Activated naive CD8-positive, alpha-beta T cell treated with anti-CD3 and anti-CD28 coated beads for 36 hours (primary cell): Measurements from ENCODE around the gene FMO3. TPM values are rescaled to one million over a fixed set of nuclear protein-coding genes. Genes with fewer than 3 reads are reported as not detected.

Experiments used
- DNase-seq: peaks from one replicate; pipeline ENCODE4 v3.0.0; 2021
- H3K27ac Mint-ChIP-seq: one replicate; pipeline ENCODE4 v1.8.0; 2022; ENCODE audit warnings: mild to moderate bottlenecking, moderate library complexity, mixed read lengths
- H3K27me3 Mint-ChIP-seq: one replicate; pipeline ENCODE4 v1.8.0; 2022; ENCODE audit warnings: mild to moderate bottlenecking, mixed read lengths
- H3K36me3 Mint-ChIP-seq: one replicate; pipeline ENCODE4 v1.8.0; 2021; ENCODE audit warnings: mild to moderate bottlenecking, mixed read lengths
- H3K4me1 Mint-ChIP-seq: one replicate; pipeline ENCODE4 v1.8.0; 2021; ENCODE audit warnings: mixed read lengths
- H3K4me3 Mint-ChIP-seq: one replicate; pipeline ENCODE4 v1.8.0; 2022; ENCODE audit warnings: mild to moderate bottlenecking, moderate library complexity, mixed read lengths
- H3K9me3 Mint-ChIP-seq: one replicate; pipeline ENCODE4 v1.8.0; 2022; ENCODE audit warnings: mixed read lengths
- total RNA-seq, 2 experiments: library from RNA; stranded (reverse); gene quantifications; one replicate each; pipeline ENCODE4 v1.2.3, GENCODE V29; 2021

Gene FMO3
- total RNA-seq, 2 experiments from 2014 or later, result not detected

DNA sequence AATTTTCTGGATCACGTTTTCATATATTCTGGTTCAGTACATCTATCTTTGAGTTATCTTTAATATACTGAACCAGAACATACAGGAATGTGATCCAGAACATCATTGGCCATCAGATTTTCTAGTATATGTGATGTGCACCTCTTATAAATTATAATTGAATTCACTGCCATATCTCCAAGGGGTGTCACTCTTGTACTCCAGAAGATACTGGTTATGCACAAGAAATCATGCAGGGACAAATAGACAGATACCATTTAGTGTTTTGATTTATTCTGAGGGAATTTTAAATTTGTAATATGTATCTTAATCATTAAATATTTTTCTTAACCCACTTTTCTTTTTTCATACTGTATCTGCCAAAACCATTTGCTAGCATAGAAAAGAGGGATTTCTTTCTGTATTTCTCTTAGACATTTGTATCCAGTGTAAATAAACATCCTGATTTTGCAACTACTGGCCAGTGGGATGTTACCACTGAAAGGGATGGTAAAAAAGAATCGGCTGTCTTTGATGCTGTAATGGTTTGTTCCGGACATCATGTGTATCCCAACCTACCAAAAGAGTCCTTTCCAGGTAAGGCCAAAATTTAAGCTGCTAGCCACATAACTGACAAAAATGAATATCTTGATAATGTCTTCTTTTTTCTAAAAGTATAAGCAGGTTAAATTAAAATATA lies 16.7 kb downstream of the FMO3 start:
- no peaks in the 10 kb centered on the region for H3K9me3 Mint-ChIP-seq
- no peak overlapping the region for H3K4me3 Mint-ChIP-seq
- H3K27me3 Mint-ChIP-seq, result peaks cover 8% of the 10 kb centered on the region
- no peaks in the 10 kb centered on the region for H3K36me3 Mint-ChIP-seq
- no peaks in the 10 kb centered on the region for H3K4me1 Mint-ChIP-seq
- no peak for DNase-seq
- H3K27ac Mint-ChIP-seq, result no peak overlapping the region

- Mint-ChIP-seq H3K27me3 (peaks cover 8% of the 10 kb centered on the region), H3K36me3 (no peaks in the 10 kb centered on the region), H3K9me3 (no peaks in the 10 kb centered on the region), H3K4me1 (no peaks in the 10 kb centered on the region), H3K4me3 (no peak overlapping the region), H3K27ac (no peak overlapping the region)
- no peak for DNase-seq
Observed at GRCh38 chr1:171107969-171108368, 17.3 kb downstream of the FMO3 start.

DNA sequence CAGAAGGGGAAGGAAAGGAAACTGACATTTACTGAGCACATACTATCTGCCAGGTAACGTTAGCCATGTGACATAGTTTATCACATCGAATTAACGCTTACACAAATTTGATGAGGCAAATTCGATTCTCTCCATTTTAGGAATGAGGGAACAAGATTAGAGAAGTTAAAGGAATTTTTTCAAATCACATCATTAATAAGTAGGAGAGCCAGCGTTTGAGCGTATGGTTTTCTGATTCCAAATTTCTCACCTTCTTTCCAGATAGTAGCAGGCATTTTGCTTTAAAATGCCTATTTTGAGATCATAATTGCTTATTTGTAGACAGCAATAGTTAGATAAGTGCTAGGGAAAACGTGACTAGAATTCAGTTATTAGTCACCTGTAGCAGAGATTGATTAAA lies 19.3 kb downstream of the FMO3 start:
- no peak for DNase-seq
- Mint-ChIP-seq H3K36me3 (no peaks in the 10 kb centered on the region), H3K27ac (no peak overlapping the region), H3K4me3 (no peak overlapping the region), H3K4me1 (no peaks in the 10 kb centered on the region), H3K9me3 (no peaks in the 10 kb centered on the region), H3K27me3 (peaks cover 10% of the 10 kb centered on the region)

GRCh38 chr1:171110621-171111326 lies 20.1 kb downstream of the FMO3 start:
- Mint-ChIP-seq H3K27me3 (peaks cover 12% of the 10 kb centered on the region), H3K4me3 (no peak overlapping the region), H3K9me3 (no peaks in the 10 kb centered on the region), H3K27ac (no peak overlapping the region), H3K4me1 (no peaks in the 10 kb centered on the region), H3K36me3 (no peaks in the 10 kb centered on the region)
- DNase-seq, result no peak

DNA sequence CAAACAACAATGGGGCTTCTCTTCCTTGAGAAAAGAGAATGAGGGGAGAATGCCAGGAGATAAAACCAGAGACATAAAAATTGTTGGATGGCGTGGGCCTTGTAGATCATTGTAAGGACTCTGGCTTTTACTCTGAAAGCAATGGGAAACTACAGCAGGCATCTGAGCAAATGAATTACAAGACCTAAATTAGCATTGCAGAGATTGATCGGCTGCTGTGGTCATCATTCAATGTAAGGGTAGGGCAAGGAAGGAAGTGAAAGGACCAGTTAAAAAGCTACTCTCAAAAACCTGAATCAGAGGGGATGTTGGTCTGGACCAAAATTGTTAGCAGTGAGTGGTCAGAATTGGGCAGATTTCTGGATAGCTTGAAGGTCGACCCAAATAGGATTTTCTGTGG lies 21.4 kb downstream of the FMO3 start:
- H3K27me3 Mint-ChIP-seq, result peaks cover 16% of the 10 kb centered on the region
- DNase-seq, result no peak
- no peaks in the 10 kb centered on the region for H3K4me1 Mint-ChIP-seq
- H3K9me3 Mint-ChIP-seq, result no peaks in the 10 kb centered on the region
- H3K4me3 Mint-ChIP-seq, result no peak overlapping the region
- H3K36me3 Mint-ChIP-seq, result no peaks in the 10 kb centered on the region
- no peak overlapping the region for H3K27ac Mint-ChIP-seq

GRCh38 chr1:171113382-171113781 lies 22.7 kb downstream of the FMO3 start:
- H3K4me1 Mint-ChIP-seq, result no peaks in the 10 kb centered on the region
- H3K27me3 Mint-ChIP-seq, result peaks cover 19% of the 10 kb centered on the region
- H3K9me3 Mint-ChIP-seq, result no peaks in the 10 kb centered on the region
- no peak for DNase-seq
- H3K27ac Mint-ChIP-seq, result no peak overlapping the region
- H3K4me3 Mint-ChIP-seq, result no peak overlapping the region
- H3K36me3 Mint-ChIP-seq, result no peaks in the 10 kb centered on the region

- no peak overlapping the region for H3K4me3 Mint-ChIP-seq
- H3K9me3 Mint-ChIP-seq, result no peaks in the 10 kb centered on the region
- no peak overlapping the region for H3K27ac Mint-ChIP-seq
- no peaks in the 10 kb centered on the region for H3K4me1 Mint-ChIP-seq
- no peak for DNase-seq
- H3K27me3 Mint-ChIP-seq, result peaks cover 20% of the 10 kb centered on the region
- H3K36me3 Mint-ChIP-seq, result no peaks in the 10 kb centered on the region
Observed at GRCh38 chr1:171115280-171115897, 24.7 kb downstream of the FMO3 start.

GRCh38 chr1:171116676-171117075 lies 26.0 kb downstream of the FMO3 start:
- Mint-ChIP-seq H3K27ac (no peak overlapping the region), H3K4me1 (no peaks in the 10 kb centered on the region), H3K36me3 (no peaks in the 10 kb centered on the region), H3K27me3 (peaks cover 15% of the 10 kb centered on the region), H3K9me3 (no peaks in the 10 kb centered on the region), H3K4me3 (no peak overlapping the region)
- DNase-seq, result no peak

DNA sequence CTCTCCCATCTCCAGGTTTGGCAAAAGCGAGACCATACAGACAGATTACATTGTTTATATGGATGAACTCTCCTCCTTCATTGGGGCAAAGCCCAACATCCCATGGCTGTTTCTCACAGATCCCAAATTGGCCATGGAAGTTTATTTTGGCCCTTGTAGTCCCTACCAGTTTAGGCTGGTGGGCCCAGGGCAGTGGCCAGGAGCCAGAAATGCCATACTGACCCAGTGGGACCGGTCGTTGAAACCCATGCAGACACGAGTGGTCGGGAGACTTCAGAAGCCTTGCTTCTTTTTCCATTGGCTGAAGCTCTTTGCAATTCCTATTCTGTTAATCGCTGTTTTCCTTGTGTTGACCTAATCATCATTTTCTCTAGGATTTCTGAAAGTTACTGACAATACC lies 26.4 kb downstream of the FMO3 start:
- peaks cover 11% of the 10 kb centered on the region for H3K27me3 Mint-ChIP-seq
- no peaks in the 10 kb centered on the region for H3K9me3 Mint-ChIP-seq
- no peak overlapping the region for H3K27ac Mint-ChIP-seq
- no peaks in the 10 kb centered on the region for H3K4me1 Mint-ChIP-seq
- H3K4me3 Mint-ChIP-seq, result no peak overlapping the region
- DNase-seq, result no peak
- no peaks in the 10 kb centered on the region for H3K36me3 Mint-ChIP-seq

GRCh38 chr1:171119648-171120047 lies 28.9 kb downstream of the FMO3 start:
- no peaks in the 10 kb centered on the region for H3K36me3 Mint-ChIP-seq
- H3K27me3 Mint-ChIP-seq, result peaks cover 17% of the 10 kb centered on the region
- H3K27ac Mint-ChIP-seq, result no peak overlapping the region
- H3K4me1 Mint-ChIP-seq, result no peaks in the 10 kb centered on the region
- no peaks in the 10 kb centered on the region for H3K9me3 Mint-ChIP-seq
- DNase-seq, result no peak
- H3K4me3 Mint-ChIP-seq, result no peak overlapping the region

DNA sequence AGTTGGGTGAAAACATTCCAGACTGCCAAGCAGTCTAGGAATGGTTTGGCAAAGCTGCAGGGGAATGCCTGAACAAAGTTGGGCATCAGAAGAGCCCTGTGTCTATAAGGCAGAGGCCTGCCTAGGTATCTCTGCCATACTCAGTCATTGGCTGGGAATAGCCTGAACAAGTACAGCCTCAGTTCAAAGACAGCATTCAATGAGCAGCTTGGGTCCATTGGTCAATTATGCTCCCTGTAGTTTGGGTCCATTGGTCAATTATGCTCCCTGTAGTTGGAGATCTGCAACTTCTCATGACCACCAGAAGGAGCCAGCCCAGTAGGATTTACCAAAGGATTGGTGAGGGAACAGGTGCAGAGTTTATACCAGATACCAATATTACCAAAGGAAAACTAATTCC lies 31.6 kb downstream of the FMO3 start:
- H3K27ac Mint-ChIP-seq, result no peak overlapping the region
- H3K4me1 Mint-ChIP-seq, result no peaks in the 10 kb centered on the region
- DNase-seq, result no peak
- no peak overlapping the region for H3K4me3 Mint-ChIP-seq
- peaks cover 8% of the 10 kb centered on the region for H3K27me3 Mint-ChIP-seq
- H3K36me3 Mint-ChIP-seq, result no peaks in the 10 kb centered on the region
- no peaks in the 10 kb centered on the region for H3K9me3 Mint-ChIP-seq

DNA sequence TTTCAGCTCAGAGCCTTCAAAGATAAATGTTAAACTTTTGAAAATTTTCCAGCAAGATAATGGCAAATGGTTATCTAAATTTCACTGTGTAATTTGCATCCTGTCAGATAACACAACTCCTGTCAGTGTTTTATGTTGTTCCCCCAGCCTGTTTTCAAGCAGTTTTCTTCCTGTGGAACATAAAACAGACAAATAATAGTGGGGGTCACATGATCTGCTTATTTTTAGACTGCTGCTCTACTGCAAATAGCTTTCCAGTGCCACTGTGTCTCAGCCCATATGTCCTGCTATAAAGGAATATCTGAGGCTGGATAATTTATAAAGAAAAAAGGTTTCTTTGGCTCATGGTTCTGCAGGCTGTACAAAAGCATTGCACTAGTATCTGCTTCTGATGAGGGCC lies 32.2 kb downstream of the FMO3 start:
- no peaks in the 10 kb centered on the region for H3K4me1 Mint-ChIP-seq
- H3K9me3 Mint-ChIP-seq, result no peaks in the 10 kb centered on the region
- H3K4me3 Mint-ChIP-seq, result no peak overlapping the region
- no peak overlapping the region for H3K27ac Mint-ChIP-seq
- H3K36me3 Mint-ChIP-seq, result no peaks in the 10 kb centered on the region
- peaks cover 8% of the 10 kb centered on the region for H3K27me3 Mint-ChIP-seq
- DNase-seq, result no peak

- Mint-ChIP-seq H3K27me3 (peaks cover 5% of the 10 kb centered on the region), H3K9me3 (peaks cover 1% of the 10 kb centered on the region), H3K4me3 (no peak overlapping the region), H3K4me1 (no peaks in the 10 kb centered on the region), H3K27ac (no peak overlapping the region), H3K36me3 (no peaks in the 10 kb centered on the region)
- DNase-seq, result no peak
Observed at GRCh38 chr1:171126504-171126903, 35.8 kb downstream of the FMO3 start.

DNA sequence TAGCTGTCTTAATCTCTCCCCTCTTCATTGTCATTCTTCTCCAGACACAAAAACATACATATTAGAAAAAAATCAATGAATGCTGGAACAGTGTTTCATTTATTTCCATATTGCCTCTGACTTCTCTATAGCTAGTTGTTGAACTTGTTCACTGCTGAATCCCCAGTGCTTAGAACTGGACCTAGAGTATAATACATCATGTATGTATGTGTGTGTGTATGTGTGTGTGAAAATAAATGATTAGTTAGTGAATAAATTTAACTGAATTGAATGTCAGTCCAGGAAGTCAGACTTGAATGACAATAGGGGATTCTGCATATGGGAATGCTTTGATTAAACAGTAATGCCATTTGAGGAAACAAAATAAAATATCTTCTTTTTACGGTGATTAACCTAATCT lies 36.4 kb downstream of the FMO3 start:
- Mint-ChIP-seq H3K4me1 (no peaks in the 10 kb centered on the region), H3K27ac (no peak overlapping the region), H3K27me3 (peaks cover 5% of the 10 kb centered on the region), H3K4me3 (no peak overlapping the region), H3K9me3 (peaks cover 1% of the 10 kb centered on the region), H3K36me3 (no peaks in the 10 kb centered on the region)
- DNase-seq, result no peak

- H3K27me3 Mint-ChIP-seq, result peaks cover 5% of the 10 kb centered on the region
- DNase-seq, result no peak
- H3K4me3 Mint-ChIP-seq, result no peak overlapping the region
- peaks cover 1% of the 10 kb centered on the region for H3K9me3 Mint-ChIP-seq
- no peaks in the 10 kb centered on the region for H3K36me3 Mint-ChIP-seq
- no peaks in the 10 kb centered on the region for H3K4me1 Mint-ChIP-seq
- H3K27ac Mint-ChIP-seq, result no peak overlapping the region
Observed at GRCh38 chr1:171127501-171127900, 36.8 kb downstream of the FMO3 start.

- Mint-ChIP-seq H3K27ac (no peak overlapping the region), H3K36me3 (no peaks in the 10 kb centered on the region), H3K4me1 (no peaks in the 10 kb centered on the region), H3K4me3 (no peak overlapping the region), H3K9me3 (peaks cover 1% of the 10 kb centered on the region), H3K27me3 (peaks cover 5% of the 10 kb centered on the region)
- DNase-seq, result no peak
Observed at GRCh38 chr1:171128463-171128862, 37.8 kb downstream of the FMO3 start.
